Ammon's horn (tissue), 1 donor: Measurements from ENCODE around the gene ARHGAP6.
A peak's percentile ranks its signal among the peaks of the same experiment; 100 is the strongest.

Experiments used
- DNase-seq: peaks from one replicate; pipeline ENCODE4 v3.0.0-alpha.2; 2016; ENCODE audit warnings: low spot score

The ARHGAP6 gene

DNA sequence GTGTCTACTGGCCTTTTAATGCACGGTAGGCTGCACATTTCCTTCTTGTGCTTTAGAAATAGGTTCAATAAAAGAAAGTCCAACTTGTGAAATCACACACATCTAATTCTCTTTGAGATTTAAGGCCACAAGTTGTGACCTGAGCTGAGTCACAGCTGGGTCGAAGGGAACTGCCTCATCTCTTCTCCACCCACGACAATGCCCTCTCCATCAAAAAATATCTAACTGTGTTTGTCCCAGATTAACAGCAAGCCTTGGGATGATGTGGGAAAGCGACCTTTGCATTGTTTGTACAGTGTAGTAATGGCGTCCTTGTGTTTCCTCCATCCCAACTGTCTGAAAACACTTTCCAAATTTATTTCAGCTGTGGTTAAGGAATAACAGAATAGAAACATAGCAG is 203.6 kb downstream of the ARHGAP6 start:
- no peak for DNase-seq

- no peak for DNase-seq
Measured at GRCh38 chrX:11461201-11462001, 204.3 kb downstream of the ARHGAP6 start.

- no peak for DNase-seq
Measured at GRCh38 chrX:11460347-11460746, 205.4 kb downstream of the ARHGAP6 start.

DNA sequence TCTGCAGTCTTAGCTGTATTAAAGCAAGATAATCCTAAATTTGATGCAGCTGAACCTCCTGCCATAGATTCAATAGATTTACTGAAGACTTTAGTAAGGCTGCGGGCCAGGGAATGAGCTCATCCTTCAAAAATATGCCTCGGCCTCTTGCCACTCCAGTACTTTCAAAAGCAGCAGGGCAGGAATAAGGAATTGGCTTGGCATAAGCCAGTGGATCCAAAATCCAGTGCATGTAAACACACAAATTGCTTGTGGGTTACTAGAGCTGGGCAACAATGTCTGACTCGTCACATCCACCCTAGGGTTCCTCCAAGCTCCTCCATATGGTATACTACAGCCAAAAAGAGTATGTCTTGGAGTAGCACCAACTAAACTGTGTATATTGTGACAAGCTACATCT is 207.6 kb downstream of the ARHGAP6 start:
- no peak for DNase-seq

- no peak for DNase-seq
Measured at GRCh38 chrX:11451151-11451550, 214.6 kb downstream of the ARHGAP6 start.

DNA sequence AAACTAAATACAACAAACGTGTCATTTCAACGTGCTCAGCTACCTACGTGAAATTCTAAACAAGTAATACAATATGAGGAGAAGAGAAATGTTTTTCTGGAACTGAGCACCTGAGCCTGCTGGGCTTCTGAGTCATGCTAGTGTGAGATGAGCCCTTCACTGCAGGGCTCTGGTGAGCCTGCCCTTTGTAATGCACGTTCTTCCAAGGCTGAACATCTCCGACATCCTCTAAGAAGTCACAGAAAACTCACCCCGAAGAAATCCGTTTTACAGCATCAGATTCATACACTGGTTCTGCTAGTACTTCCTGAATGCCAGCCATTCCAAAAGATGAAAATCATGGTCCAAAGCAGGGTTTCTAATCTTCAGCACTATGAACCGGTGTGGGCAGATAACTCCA is 215.4 kb downstream of the ARHGAP6 start:
- no peak for DNase-seq

DNA sequence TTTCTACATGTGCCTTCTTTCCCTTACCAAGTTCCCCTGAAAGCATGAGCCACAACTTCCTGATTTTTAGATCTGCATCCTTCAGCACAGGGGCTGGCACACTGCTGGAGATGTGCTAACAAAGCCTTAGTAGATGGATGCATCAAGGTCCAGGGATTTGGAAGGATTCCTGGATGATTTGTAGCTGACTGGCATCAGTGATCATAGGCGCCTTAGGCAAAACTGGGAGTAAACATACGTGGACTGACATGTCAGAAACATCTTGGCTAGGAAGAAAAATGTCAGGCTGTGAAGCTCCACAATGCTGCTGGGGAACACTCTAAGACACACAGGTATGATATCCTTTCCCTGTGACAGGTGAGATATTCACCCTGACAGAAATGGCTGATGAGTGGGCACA is 216.1 kb downstream of the ARHGAP6 start:
- DNase-seq: no peak

- DNase-seq: no peak
Measured at GRCh38 chrX:11447418-11447817, 218.3 kb downstream of the ARHGAP6 start.

- no peak for DNase-seq
Measured at GRCh38 chrX:11446949-11447348, 218.8 kb downstream of the ARHGAP6 start.

DNA sequence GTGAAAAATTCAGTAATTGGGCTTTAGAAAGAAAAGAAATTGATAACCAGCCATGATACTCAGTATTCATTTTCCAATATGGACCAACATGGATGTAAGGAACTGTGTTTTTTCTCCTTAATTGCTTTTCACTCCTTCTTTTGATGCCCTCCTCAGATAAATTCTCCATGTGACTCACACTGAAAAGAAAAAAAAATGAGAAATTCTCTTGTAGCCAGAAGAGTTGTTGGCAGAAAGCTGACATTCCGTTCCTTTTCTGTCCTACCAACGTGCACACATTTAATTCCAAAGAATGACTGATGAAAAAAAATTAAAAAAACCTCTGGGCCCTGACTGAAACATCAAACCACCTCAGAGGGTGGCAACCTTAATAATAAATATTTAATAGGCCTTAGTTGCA is 219.4 kb downstream of the ARHGAP6 start:
- DNase-seq: no peak

DNA sequence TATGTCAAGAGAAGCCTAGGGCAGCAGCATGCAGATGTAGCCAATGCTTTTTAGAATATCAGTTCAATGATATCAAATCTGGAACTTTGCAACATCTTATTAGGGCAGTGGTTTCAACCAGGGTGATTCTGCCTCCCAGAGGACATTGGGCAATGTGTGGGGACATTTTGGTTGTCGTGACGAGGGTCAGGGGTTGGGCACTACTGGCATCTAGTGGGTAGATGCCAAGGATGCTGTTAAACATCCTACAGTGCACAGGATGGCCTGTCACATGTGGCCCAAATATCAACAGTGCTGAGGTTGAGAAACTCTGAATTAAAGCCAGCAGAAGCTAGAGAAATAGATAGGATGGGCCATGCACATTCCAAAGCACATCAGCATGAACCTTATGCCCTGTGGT is 220.2 kb downstream of the ARHGAP6 start:
- DNase-seq: no peak

GRCh38 chrX:11444052-11444451 is 221.7 kb downstream of the ARHGAP6 start:
- DNase-seq: no peak

DNA sequence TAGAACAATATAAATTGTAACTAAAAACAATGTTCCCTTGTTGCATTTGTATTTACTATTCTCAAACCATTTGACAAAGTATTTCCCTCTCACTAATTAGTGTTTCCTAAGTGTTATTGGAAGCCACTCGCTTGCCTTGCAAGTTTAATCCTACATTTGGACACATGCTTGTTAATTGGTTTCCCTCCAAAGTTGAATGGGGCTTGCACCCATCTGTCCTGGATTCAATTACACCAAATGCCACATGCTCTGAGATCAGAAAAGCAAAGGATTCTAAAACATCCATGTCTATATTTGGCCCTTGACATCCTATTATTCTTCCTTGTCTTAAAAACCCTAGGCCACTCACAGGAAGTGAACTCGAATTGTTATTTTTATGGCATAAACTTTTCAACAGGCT is 225.9 kb downstream of the ARHGAP6 start:
- no peak for DNase-seq

DNA sequence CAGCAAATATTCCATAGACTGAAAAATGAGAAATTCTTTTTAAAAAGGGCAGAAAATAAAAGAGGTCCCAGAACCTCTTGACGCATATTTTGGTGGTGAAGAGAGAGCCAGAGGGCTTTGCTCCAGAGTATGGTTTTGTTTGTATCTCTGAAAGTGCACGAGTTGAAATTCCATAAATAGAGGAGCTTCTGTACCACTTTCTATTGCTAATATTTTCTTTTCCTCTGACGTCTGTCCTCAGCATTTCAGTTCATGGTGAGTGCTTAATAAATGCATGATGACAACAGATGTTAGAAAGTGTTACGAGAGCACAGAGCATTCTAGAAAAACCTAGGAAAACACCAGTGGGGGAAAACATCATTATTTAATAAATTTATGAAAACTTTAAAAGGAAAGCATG is 227.0 kb downstream of the ARHGAP6 start:
- no peak for DNase-seq

DNA sequence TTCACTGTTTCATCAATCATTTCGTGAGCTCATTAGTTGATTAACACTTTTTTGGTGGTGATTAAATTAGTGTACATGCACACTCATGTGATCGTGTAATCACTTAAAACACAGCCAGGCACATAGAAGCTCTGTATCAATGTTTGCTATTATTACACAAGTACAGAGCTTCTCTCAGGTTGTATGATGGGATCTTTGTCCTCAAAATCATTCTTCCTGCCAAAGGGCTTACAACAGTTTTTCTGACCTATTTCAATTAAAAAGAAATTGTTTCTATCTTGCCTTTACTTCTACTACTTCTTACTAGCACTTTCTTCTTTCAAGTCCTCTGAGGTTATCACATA is 227.4 kb downstream of the ARHGAP6 start:
- no peak for DNase-seq

DNA sequence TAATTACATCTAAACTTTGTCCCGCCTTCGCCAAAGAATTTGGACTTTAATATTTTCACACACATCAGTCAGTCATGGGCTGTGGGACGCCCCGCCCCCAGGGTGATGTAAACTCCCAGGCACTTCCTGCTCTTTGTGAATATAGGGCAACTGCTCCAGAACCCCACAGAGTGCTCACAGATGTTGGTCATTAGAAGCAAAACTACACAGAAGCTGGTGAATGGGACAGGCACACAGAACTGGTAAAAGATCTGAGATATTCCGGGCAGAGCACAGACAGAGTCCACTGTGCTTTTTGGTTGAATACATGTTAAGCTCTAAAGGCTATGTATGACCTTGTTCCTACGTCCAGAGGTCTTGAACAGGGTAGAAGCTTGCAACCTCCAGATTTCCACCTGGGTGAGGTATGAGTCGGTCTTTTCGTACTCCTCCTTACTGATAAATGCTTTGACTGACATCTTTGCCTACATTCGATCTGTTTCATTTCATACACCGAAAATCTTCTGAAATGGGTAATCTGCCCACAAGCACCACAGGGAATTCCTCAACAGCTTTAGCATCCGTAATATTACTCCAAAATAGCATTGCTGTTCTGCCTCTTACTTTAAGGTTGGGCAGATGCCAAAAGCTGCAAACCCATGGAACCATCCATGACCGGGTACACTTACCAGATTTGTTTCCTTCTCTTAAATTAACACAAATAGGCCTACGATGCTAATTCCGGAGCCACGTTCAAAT is 227.9 kb downstream of the ARHGAP6 start:
- no peak for DNase-seq

DNA sequence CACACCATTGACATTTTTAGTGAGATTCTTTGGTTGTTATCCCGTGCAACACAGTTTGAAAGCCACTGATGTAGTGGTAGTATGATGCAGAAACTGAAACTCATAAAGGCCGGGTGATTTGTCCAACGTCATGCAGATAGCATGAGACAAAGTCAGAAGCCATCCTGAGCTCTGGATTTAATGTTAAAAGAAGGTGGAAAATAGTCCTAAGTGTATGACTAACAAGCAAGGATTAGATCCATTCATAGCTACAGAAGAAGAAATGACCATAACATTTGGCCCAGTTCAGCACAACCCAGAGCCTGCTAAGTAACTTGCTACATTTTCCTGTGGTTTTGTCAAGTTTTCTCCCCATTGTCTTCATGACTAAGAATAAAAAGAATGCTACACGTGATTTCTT is 230.2 kb downstream of the ARHGAP6 start:
- DNase-seq: no peak

DNA sequence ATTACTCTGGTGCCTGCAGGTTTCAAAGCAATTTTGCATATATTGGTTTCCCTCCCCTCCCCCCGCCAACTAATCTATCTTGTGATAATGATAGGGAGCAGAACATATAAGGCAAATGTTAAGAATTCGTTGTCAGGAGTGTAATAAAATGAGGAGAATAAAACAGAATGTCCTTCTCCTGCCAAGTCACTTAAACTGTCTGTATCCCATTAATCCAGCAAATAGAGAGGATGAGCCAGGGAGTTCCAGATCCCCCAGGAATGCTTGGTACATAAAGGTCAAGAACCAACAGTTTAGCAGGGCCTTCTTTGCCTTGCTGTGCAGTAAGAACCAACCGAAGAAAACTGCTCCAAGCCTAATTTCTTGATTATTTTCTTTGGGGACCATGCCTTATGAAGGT is 231.1 kb downstream of the ARHGAP6 start:
- no peak for DNase-seq

DNA sequence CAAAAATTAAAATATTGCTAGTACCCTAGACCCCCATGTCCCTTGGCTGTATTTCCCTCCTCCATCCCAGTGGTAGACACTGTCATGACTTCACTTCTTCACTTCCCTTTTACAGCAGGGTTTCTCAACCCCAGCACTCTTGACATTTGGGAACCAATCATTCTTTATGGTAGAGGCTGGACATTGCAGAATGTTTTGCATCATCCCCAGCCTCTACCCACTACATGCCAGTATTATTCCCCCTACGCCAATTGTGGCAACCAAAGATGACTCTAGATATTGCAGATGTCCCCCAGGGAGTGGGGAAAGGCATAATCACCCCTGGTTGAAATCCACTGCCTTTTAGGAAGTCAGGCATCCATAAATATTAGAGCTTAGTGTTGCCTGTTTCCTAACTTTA is 233.9 kb downstream of the ARHGAP6 start:
- no peak for DNase-seq

GRCh38 chrX:11430271-11430670 is 235.4 kb downstream of the ARHGAP6 start:
- DNase-seq: no peak

DNA sequence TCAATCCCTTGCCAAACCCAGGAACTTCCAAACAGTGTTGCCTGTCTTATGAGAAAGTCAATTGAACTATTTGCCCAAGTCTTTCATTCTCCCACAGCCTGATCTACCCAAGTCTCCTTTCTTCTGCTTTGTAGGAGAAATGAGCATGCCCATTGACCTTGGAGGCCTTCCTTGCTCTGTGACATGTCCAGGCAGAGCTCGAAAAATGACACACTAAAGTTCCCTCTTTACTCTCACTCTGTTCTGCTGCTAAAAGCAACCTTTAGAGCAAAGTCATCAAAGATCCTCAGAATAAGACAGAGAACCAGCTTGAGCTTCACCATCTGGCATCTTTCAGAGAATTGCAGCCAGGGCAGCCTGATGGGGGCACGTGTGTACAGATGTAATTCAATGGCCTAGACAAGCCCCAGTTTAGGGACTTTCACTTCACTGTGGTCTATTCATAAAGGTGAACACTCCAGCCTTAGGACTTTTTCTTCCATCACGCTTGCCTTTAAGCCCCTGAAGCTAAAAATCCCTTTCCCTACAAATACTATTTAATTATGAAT is 236.1 kb downstream of the ARHGAP6 start:
- no peak for DNase-seq

DNA sequence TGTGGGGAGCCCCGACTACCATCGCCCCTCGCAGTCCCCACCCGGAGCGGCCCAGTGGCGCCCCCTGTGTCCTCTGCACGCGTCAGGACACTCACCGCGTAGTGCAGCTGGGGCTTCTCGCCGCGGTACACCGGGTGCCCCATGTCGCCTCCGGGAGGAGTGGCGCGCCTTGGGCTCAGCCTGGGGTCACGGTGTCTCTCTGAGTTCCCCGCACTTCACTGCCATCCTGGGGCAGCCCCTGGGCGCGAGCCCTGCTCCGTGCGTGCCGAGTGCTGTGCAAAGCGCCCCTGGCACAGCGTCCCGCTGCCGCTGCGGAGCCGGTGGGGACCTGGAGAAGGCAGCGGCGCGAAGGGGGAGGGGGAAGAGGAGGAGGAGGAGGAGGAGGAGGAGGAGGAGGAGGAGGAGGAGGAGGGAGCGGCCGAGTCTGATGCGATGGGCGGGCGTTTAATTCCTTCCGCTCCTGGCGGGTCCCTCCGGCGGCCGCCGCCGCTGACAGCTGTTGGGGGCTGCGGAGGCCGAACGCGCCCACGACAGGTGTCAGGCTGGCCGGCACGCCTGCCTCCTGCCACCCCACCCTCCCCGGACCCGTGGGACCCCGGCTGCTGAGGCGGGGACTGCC is 238.2 kb downstream of the ARHGAP6 start:
- peak; percentile 21 for DNase-seq
